OCI-LY1 (cell line): Measurements from ENCODE around the gene TAOK1.

Experiments
- H2AFZ ChIP-seq: fragments of 200-600 bp; sonication (generic), shearing (Covaris generic); 2 replicates; pipeline ENCODE4 v1.6.0; 2014; ENCODE audit warnings: antibody characterized with exemption, mild to moderate bottlenecking, low read length
- H3F3A ChIP-seq: fragments of 200-600 bp; sonication (generic), shearing (Covaris generic); 2 replicates; pipeline ENCODE4 v1.6.0; 2014; ENCODE audit warnings: mild to moderate bottlenecking, antibody characterized with exemption, low read length, moderate library complexity; ENCODE audit not compliant: insufficient read depth
- H3K27ac ChIP-seq: fragments of 200-600 bp; sonication (generic); 2 replicates; pipeline ENCODE4 v1.5.1; 2014; ENCODE audit warnings: low read length, mixed run types, mild to moderate bottlenecking, low read depth; ENCODE audit not compliant: poor library complexity, severe bottlenecking
- H3K27me3 ChIP-seq: fragments of 200-600 bp; sonication (generic); 2 replicates; pipeline ENCODE4 v1.6.0; 2014; ENCODE audit warnings: antibody characterized with exemption, mild to moderate bottlenecking, low read length, moderate library complexity; ENCODE audit not compliant: insufficient read depth
- H3K36me3 ChIP-seq: fragments of 200-600 bp; sonication (generic); 2 replicates; pipeline ENCODE4 v1.6.1; 2014; ENCODE audit warnings: mild to moderate bottlenecking, antibody characterized with exemption, low read length, moderate library complexity, mixed read lengths; ENCODE audit not compliant: insufficient read depth
- H3K4me1 ChIP-seq: fragments of 200-600 bp; sonication (generic); 2 replicates; pipeline ENCODE4 v1.5.1; 2014; ENCODE audit warnings: mild to moderate bottlenecking, low read length, moderate library complexity; ENCODE audit not compliant: insufficient read depth, severe bottlenecking
- H3K4me2 ChIP-seq: fragments of 200-600 bp; sonication (generic), shearing (Covaris generic); 2 replicates; pipeline ENCODE4 v1.6.1; 2014; ENCODE audit warnings: low read length
- H3K4me3 ChIP-seq: fragments of 200-600 bp; sonication (generic); 2 replicates; pipeline ENCODE4 v1.5.1; 2014; ENCODE audit warnings: low read length, low read depth, mild to moderate bottlenecking, mixed read lengths; ENCODE audit not compliant: poor library complexity, severe bottlenecking
- H3K79me2 ChIP-seq: fragments of 200-600 bp; shearing (Covaris generic); 2 replicates; pipeline ENCODE4 v1.6.1; 2016; ENCODE audit warnings: mixed run types, low read length, mixed read lengths; ENCODE audit not compliant: insufficient read depth
- H3K9ac ChIP-seq: fragments of 200-600 bp; sonication (generic), shearing (Covaris generic); 2 replicates; pipeline ENCODE4 v1.6.1; 2014; ENCODE audit warnings: mild to moderate bottlenecking, low read length, mixed read lengths
- H3K9me2 ChIP-seq: fragments of 200-600 bp; sonication (generic), shearing (Covaris generic); 2 replicates; pipeline ENCODE4 v1.6.1; 2014; ENCODE audit warnings: low read depth, mild to moderate bottlenecking, low read length, mixed read lengths
- H3K9me3 ChIP-seq: fragments of 200-600 bp; shearing (Covaris generic); 2 replicates; pipeline ENCODE4 v1.6.1; 2014; ENCODE audit warnings: low read length, mixed read lengths
- H4K20me1 ChIP-seq: fragments of 200-600 bp; sonication (generic), shearing (Covaris generic); 2 replicates; pipeline ENCODE4 v1.6.0; 2016; ENCODE audit warnings: mild to moderate bottlenecking, low read length; ENCODE audit not compliant: insufficient read depth
- CTCF ChIP-seq: fragments of 200-600 bp; sonication (generic), shearing (Covaris generic); IDR thresholded peaks from 2 replicates; pipeline ENCODE4 v1.5.1; 2017; ENCODE audit warnings: mild to moderate bottlenecking, antibody characterized with exemption, low read length, moderate library complexity, mixed read lengths
- EZH2 ChIP-seq: fragments of 200-600 bp; sonication (generic), shearing (Covaris generic); IDR thresholded peaks from 2 replicates; pipeline ENCODE4 v1.8.0; 2017; ENCODE audit warnings: borderline replicate concordance, mixed run types, mild to moderate bottlenecking, antibody characterized with exemption, low read length, moderate library complexity, mixed read lengths

Gene TAOK1

DNA sequence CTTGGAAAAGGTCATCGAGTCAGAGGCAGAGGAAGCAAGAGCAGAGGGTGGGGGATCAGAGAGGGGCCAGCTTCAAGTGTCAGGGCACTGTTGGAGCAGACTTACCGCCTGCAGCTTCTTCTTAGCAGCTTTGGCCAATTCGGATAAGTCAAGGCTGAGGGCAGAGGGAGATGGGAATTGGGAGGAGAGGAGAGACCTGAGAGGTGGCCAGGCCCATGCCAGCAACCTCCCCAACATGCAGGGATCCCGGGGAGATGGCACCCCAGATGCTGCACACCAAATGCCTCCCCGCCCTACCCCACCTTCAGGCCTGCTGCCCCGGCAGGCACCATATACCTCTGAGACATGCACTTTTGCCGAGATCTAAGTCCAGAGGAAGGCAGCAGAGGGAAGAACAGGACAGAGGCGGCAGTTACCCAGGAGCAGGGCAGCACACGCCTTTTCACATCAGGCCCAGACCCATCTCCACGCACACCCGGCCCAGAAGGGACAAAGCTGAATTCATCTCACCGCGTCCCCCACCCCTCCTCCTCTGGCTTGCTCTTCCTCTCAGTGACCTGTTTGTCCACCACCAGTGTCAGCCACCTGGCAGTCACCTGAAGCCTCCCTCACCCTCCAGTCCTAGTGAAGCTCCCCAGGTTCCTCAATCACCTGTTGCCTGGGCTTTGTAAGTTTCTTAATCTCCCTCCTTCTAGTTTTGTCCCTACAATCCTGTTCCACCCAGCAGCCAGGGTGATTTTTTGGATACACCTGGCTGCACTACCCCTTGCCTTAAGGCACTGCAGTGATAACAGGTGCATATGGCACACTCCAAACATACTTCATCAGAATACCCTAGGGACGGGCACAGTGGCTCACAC, 188.7 kb downstream of the TAOK1 start:
- Histone ChIP-seq H3K4me3 (no peak overlapping the region), H3F3A (no peaks in the 10 kb centered on the region), H3K9ac (no peak overlapping the region), H3K9me3 (no peaks in the 10 kb centered on the region), H3K27me3 (no peaks in the 10 kb centered on the region), H3K9me2 (no peaks in the 10 kb centered on the region), H3K79me2 (no peaks in the 10 kb centered on the region), H3K36me3 (peaks cover 81% of the 10 kb centered on the region), H2AFZ (no peak overlapping the region), H3K27ac (no peak overlapping the region), H4K20me1 (no peaks in the 10 kb centered on the region), H3K4me1 (peaks cover 6% of the 10 kb centered on the region), H3K4me2 (no peak overlapping the region)
- no peak for TF ChIP-seq CTCF
- TF ChIP-seq EZH2 = no peak

- H3K36me3 ChIP-seq = peaks cover 71% of the 10 kb centered on the region
- no peaks in the 10 kb centered on the region for H3K9me2 ChIP-seq
- H3K9me3 ChIP-seq = no peaks in the 10 kb centered on the region
- H3K4me1 ChIP-seq = peaks cover 18% of the 10 kb centered on the region
- TF ChIP-seq CTCF (peak; percentile 96), EZH2 (no peak)
- no peak overlapping the region for H3K4me2 ChIP-seq
- no peaks in the 10 kb centered on the region for H3F3A ChIP-seq
- H3K27me3 ChIP-seq = no peaks in the 10 kb centered on the region
- H4K20me1 ChIP-seq = no peaks in the 10 kb centered on the region
- H3K79me2 ChIP-seq = no peaks in the 10 kb centered on the region
- no peak overlapping the region for H3K4me3 ChIP-seq
- no peak overlapping the region for H2AFZ ChIP-seq
- H3K9ac ChIP-seq = no peak overlapping the region
- H3K27ac ChIP-seq = peak overlapping the region; percentile 32
Observed at GRCh38 chr17:29579866-29580771, 190.0 kb downstream of the TAOK1 start.

- H3K27me3 ChIP-seq = no peaks in the 10 kb centered on the region
- no peak overlapping the region for H3K4me3 ChIP-seq
- no peaks in the 10 kb centered on the region for H3K9me2 ChIP-seq
- no peaks in the 10 kb centered on the region for H4K20me1 ChIP-seq
- no peak overlapping the region for H3K27ac ChIP-seq
- H3K79me2 ChIP-seq = no peaks in the 10 kb centered on the region
- no peak overlapping the region for H3K9ac ChIP-seq
- H3K4me1 ChIP-seq = peaks cover 34% of the 10 kb centered on the region
- H3K9me3 ChIP-seq = no peaks in the 10 kb centered on the region
- H2AFZ ChIP-seq = no peak overlapping the region
- H3K36me3 ChIP-seq = peaks cover 55% of the 10 kb centered on the region
- no peaks in the 10 kb centered on the region for H3F3A ChIP-seq
- no peak overlapping the region for H3K4me2 ChIP-seq
- no peak for TF ChIP-seq EZH2
- TF ChIP-seq CTCF = no peak
Observed at GRCh38 chr17:29581583-29582253, 191.6 kb downstream of the TAOK1 start.
